Progenitor cell of endocrine pancreas (in vitro differentiated cells): ENCODE results near the gene DHX30. TPM values are rescaled to one million over a fixed set of nuclear protein-coding genes. Genes with fewer than 3 reads are reported as not detected.

Experiments
- DNase-seq: peaks from one replicate; pipeline ENCODE4 v3.0.0; 2021; ENCODE audit warnings: low spot score; ENCODE audit not compliant: unreplicated experiment
- H3K27ac Mint-ChIP-seq: 2 replicates; pipeline ENCODE4 v1.8.0; 2021; ENCODE audit warnings: mild to moderate bottlenecking, moderate library complexity, mixed read lengths
- H3K27me3 Mint-ChIP-seq: 2 replicates; pipeline ENCODE4 v1.8.0; 2021; ENCODE audit warnings: mixed read lengths
- H3K36me3 Mint-ChIP-seq: 2 replicates; pipeline ENCODE4 v1.8.0; 2022; ENCODE audit warnings: mixed read lengths; ENCODE audit not compliant: insufficient read depth
- H3K4me1 Mint-ChIP-seq: 2 replicates; pipeline ENCODE4 v1.8.0; 2021; ENCODE audit warnings: low read depth, mixed read lengths
- H3K4me3 Mint-ChIP-seq: 2 replicates; pipeline ENCODE4 v1.8.0; 2021; ENCODE audit warnings: low read depth, mild to moderate bottlenecking, moderate library complexity, mixed read lengths
- H3K9me3 Mint-ChIP-seq: 2 replicates; pipeline ENCODE4 v1.8.0; 2021; ENCODE audit warnings: low read depth, mixed read lengths
- total RNA-seq: library from RNA; stranded (reverse); gene quantifications from 2 replicates; pipeline ENCODE4 v1.2.1, GENCODE V29; 2021
- TF ChIP-seq, protein P1 (sequence below): fragments of 200-600 bp; sonication (generic); IDR thresholded peaks from one replicate; pipeline ENCODE4 v1.5.0; 2021; ENCODE audit warnings: antibody characterized with exemption, mild to moderate bottlenecking; ENCODE audit not compliant: unreplicated experiment

DHX30 gene
- total RNA-seq, 1 donor from 2014 or later = 130 TPM

DNA sequence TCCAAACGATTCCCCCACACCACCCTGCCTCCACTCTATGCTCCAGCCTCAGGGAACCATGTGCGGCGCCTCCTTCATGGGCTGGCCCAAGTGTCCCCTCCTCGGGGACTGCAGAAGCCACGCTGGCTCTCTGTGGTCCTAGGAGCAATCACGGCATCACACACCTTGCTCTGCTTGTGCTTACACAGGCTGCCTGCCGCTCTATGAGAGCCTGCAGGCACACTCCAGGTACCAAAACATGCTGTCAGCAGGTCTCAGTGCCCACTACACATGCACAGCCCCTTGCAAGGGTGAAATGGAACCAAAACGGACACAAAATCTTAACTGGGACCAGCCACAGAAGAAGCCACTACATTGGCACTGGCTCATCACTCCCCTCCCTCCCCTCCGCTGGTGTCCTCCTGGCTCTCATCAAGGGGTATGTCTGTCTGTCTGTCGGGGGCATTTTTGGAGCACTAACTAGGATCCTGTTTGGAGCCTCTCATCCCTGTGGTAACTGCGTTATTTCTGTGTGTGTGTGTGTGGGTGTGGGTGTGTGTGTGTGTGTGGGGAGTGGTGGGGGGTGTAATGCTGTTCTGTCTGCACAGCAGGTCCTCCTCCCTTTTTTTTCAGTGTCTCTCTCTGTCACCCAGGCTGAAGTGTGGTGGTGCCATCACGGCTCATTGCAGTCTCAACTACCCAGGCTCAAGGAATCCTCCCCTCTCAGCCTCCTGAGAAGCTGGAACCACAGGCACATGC lies 60.6 kb downstream of the DHX30 start:
- Mint-ChIP-seq H3K27me3 (no peaks in the 10 kb centered on the region), H3K4me1 (peaks cover 2% of the 10 kb centered on the region), H3K4me3 (no peak overlapping the region), H3K9me3 (no peaks in the 10 kb centered on the region), H3K27ac (peak overlapping the region; percentile 20), H3K36me3 (peaks cover 25% of the 10 kb centered on the region)
- DNase-seq = no peak
- TF ChIP-seq, protein P1, sequence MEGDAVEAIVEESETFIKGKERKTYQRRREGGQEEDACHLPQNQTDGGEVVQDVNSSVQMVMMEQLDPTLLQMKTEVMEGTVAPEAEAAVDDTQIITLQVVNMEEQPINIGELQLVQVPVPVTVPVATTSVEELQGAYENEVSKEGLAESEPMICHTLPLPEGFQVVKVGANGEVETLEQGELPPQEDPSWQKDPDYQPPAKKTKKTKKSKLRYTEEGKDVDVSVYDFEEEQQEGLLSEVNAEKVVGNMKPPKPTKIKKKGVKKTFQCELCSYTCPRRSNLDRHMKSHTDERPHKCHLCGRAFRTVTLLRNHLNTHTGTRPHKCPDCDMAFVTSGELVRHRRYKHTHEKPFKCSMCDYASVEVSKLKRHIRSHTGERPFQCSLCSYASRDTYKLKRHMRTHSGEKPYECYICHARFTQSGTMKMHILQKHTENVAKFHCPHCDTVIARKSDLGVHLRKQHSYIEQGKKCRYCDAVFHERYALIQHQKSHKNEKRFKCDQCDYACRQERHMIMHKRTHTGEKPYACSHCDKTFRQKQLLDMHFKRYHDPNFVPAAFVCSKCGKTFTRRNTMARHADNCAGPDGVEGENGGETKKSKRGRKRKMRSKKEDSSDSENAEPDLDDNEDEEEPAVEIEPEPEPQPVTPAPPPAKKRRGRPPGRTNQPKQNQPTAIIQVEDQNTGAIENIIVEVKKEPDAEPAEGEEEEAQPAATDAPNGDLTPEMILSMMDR = no peak

DNA sequence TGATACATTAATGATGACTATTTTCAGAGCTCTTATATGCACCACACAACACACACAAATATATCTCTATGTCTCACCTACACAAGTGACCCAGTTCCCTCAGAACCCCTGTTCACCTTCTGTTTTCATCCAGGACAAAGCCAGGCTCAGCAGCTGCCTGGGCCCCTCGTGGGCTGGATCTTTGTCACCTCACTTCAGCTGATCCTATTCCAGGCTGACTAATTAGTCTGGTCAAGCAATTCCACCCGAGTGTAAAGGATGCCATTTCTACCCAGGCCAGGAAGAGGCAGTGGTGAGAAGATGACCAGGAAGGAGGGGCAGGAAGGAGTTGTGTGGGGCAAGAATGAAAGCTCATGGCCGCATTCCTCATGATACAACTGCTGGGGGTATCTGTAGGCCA lies 62.3 kb downstream of the DHX30 start:
- Mint-ChIP-seq H3K4me3 (no peak overlapping the region), H3K36me3 (peaks cover 29% of the 10 kb centered on the region), H3K4me1 (peaks cover 2% of the 10 kb centered on the region), H3K27me3 (no peaks in the 10 kb centered on the region), H3K9me3 (no peaks in the 10 kb centered on the region), H3K27ac (peak overlapping the region; percentile 46)
- no peak for DNase-seq
- TF ChIP-seq, protein P1 = no peak

DNA sequence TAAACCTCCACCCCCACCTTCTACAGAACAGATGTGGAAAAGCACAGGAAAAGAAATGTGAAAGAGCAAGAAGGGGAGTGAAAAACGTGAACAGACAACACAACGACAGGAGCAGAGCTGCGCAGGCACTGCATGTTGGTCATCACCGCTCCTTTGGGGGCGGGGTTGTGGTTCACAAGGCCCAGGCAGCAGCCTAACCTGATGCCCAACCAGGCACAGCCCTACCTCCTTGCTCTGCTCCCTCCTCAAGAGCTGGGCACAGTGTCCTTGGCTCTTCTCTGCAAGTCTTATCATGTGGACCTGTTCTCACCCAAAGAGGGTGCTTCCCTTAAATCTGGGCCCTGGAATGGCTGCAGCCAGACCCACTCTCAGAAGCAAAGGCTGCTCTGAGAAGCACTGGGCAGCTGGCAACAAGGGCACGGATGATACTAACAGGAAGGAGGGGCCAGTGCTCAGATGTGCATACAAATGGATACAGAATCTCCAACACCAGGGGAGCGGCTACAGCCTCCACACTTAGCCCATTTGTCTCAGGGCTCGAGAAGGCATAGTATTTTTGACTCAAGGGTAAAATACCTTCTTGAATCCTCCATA lies 64.6 kb downstream of the DHX30 start:
- Mint-ChIP-seq H3K4me1 (peaks cover 8% of the 10 kb centered on the region), H3K36me3 (peaks cover 37% of the 10 kb centered on the region), H3K27me3 (no peaks in the 10 kb centered on the region), H3K9me3 (no peaks in the 10 kb centered on the region), H3K4me3 (no peak overlapping the region), H3K27ac (no peak overlapping the region)
- no peak for DNase-seq
- TF ChIP-seq, protein P1 = no peak

DNA sequence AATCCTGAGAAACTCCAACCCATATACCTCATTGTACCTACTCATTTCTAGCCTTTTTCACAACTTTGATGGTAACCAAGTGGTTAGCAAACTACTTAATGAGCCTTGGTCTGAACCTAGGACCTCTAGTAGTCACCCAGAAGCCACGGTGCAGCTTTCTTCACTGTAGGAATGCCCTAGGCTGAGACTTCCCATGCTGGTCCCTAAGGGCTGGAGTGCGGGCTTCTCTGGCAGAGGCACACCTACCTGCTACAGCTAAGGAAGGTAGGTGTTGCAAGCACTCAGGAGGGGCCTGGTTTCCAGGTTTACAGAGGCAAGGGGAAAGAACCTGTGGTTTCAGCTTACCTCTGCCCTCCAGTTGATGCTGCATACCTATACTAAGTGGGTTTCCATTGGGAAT lies 65.4 kb downstream of the DHX30 start:
- H3K4me3 Mint-ChIP-seq = no peak overlapping the region
- peaks cover 8% of the 10 kb centered on the region for H3K4me1 Mint-ChIP-seq
- peaks cover 36% of the 10 kb centered on the region for H3K36me3 Mint-ChIP-seq
- no peaks in the 10 kb centered on the region for H3K27me3 Mint-ChIP-seq
- TF ChIP-seq, protein P1 = no peak
- DNase-seq = no peak
- no peak overlapping the region for H3K27ac Mint-ChIP-seq
- no peaks in the 10 kb centered on the region for H3K9me3 Mint-ChIP-seq

DNA sequence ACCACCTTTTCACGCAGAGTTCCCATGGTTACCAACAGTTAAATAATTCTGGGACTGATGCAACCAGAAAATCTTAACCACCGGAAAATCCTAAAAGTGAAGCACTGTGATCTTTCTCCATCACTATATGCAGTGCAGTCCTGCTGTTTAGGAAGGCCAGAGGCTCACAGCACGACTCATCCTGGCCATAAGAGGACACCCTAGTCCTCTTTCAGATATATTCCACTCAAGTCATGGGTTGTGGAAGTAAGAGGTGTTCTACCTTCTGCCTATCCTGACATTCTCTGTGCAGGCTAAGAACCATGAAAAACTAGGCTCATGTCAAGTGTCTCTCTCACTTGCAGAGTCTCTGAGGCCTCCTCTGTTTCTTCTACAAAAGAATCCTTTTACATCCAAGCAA lies 67.2 kb downstream of the DHX30 start:
- H3K27ac Mint-ChIP-seq = no peak overlapping the region
- H3K27me3 Mint-ChIP-seq = no peaks in the 10 kb centered on the region
- peaks cover 15% of the 10 kb centered on the region for H3K4me1 Mint-ChIP-seq
- H3K36me3 Mint-ChIP-seq = peaks cover 33% of the 10 kb centered on the region
- H3K4me3 Mint-ChIP-seq = no peak overlapping the region
- H3K9me3 Mint-ChIP-seq = no peaks in the 10 kb centered on the region
- TF ChIP-seq, protein P1 = no peak
- DNase-seq = no peak
